ENCODE data around the gene MYBBP1A.

MYBBP1A gene

GRCh38 chr17:4519361-4519788, 35.8 kb downstream of the MYBBP1A start:
- DNase-seq (ENCODE audit: low spot score), result no peak

- DNase-seq (ENCODE audit: low spot score), result no peak
Observed at GRCh38 chr17:4518901-4519300, 36.3 kb downstream of the MYBBP1A start.

DNA sequence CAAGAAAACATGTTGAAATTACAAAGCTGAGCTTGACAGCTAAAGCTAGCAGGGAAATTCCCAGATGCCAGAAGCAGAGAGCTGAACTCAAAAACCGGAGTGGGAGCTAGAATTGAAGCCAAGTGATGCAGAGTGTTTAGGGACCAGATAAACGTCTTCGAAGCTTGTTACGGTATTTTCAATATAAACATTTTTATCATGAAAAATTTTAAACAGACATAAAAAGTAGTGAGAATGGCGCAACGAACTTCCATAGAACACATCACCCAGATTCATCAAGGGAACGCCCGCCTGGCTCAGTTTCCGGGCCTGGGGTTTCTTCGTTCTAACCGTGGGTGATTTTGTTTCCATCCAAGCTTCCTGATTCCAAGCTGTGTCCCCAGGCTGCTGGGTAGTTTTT, 38.4 kb downstream of the MYBBP1A start:
- no peak for DNase-seq (ENCODE audit: low spot score)

DNA sequence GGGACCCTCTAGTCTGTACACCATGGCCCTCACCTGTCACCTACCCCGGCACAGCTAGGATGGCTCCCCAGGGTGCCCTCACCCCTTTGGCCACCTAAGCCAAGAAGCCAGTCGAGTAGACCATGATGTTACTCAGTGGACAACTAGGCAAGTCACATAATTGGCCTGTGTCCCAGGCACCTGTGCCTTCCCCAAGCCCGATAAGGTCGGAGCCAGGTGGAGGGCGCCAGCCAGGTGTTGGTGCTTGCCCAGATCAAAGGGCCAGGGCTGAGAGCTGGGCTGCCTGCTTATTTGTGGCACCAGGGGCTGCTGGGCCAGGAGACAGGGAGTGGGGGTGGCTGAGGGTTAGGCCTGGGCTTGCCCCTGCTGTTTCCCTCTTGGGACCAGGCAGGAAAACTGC, 39.7 kb downstream of the MYBBP1A start:
- no peak for DNase-seq (ENCODE audit: low spot score)

DNA sequence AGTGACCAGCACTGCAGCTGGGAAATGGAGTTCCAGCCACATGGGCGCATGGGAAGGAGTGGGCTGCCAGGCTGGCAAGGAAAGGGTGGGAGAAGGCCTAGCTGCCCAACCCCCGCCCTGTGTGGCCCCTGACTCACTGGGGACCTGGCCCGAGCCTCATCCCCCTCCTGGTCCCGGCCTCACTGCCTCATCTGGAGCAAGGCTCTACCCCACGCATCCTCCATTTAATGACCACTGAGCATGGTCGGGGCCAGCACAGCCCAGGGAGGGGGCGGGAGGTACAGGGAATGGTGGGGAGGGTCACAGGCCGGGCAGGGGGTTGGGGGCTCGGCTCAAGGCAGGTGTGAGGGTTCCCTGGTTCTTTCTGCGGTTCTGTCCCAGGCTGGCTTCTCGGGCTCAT, 40.4 kb downstream of the MYBBP1A start:
- DNase-seq (ENCODE audit: low spot score), result no peak

- DNase-seq (ENCODE audit: low spot score), result no peak
Observed at GRCh38 chr17:4514206-4514605, 41.0 kb downstream of the MYBBP1A start.

DNA sequence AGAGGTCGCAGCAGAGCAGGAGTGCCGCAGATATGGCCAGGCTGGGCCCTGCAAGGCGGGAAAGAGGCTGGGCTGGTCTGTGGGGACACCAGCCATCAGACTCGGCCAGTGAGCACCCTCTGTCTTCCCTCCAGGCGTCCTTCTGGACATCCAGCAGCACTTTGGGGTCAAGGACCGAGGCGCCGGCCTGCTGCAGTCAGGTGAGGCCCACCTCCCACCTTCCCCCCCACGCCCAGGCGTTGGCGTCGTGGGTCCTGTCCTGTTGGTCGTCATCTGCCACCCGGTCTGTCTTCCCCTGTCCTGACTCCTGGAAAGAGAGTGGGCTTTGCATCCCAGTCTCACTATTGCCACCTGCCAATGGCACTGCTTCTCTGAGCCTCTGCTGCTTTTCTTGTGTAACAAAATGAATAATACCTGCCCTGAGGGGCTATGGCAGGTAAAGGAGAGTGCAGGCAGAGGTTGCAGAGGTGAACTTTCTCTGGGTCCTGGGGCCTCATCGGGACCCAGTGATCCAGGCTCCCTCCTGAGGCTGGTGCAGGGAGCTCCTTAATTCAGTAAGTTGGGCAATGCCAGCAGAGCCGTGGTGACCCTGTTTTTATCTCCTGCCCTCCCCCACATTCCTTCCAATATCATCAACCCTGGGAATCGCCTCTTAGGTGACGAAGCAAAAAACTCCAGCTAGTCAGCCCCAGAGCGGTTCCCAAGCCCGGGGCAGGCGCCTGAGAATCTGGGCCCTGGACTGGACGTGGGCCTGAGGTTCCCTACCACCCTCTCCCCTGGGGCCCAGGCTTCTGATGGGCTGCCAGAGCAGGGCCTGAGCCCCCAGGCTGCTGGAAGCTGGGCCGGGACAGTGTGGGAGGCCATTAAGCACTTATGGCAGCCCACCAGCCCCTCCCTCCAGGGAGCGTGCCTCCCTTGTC, 41.8 kb downstream of the MYBBP1A start:
- no peak for DNase-seq (ENCODE audit: low spot score)

DNA sequence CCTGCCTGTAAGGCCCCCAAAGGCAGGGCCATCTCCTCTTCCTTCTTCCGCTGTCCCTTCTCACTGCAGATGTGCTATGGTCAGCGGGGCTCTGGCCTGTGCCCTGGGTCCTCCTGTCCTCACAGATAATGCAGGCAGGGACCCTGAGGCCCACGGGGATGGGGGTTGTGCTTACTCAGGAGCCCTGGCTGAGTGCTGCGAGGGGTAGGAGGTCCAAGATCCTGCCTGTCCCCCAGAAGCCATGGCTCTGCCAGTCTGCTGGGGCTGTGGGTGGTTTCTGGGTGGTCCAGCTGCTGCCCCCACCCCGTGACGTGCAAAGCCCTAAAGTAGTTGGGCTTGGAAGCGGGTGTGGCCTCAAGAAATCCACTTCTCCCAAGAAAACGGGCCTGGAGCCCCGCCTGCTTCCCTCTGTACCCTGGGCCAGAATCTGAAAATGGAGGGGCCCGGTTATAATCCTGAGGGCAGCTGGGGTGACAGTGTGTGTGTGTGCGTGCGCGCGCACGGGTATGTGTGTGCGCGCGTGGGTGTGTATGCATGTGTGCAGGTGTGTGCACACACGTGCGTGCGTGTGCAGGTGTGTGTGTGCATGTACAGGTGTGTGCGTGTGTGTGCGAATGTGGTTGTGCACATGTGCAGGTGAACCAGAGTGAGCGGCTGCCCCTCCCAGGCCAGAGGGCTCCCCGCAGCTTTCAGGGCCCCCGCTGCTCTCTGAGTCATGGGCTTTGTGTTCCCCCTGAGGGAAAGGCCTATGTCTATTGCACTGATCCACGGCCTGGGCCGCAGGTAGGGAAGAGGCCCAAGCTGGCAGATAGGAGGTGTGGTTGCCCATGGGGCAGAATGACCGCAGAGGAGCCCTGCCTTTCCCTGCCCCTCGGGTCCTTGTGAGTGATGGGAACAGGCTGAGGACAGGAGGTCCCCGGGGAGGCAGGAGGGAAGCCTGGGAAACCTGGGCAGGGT, 42.8 kb downstream of the MYBBP1A start:
- no peak for DNase-seq (ENCODE audit: low spot score)

- no peak for DNase-seq (ENCODE audit: low spot score)
Observed at GRCh38 chr17:4511199-4511932, 43.8 kb downstream of the MYBBP1A start.

DNA sequence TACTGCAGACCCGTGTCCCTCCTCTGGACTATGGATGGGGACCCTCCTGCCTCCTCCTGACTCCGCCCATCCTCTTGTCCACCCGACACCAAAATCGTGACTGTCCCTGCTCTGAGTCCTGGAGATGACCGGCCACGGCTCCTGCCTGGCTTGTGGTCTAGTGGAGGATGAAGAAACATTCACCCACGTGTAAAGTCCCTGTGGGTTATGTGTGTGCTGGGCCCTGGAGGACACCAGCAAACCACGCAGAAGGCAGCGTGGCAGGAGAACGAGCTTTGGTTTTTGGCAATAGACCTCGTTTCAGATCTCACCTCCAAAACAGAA, 44.6 kb downstream of the MYBBP1A start:
- no peak for DNase-seq (ENCODE audit: low spot score)

GRCh38 chr17:4509923-4510617, 45.1 kb downstream of the MYBBP1A start:
- no peak for DNase-seq (ENCODE audit: low spot score)

DNA sequence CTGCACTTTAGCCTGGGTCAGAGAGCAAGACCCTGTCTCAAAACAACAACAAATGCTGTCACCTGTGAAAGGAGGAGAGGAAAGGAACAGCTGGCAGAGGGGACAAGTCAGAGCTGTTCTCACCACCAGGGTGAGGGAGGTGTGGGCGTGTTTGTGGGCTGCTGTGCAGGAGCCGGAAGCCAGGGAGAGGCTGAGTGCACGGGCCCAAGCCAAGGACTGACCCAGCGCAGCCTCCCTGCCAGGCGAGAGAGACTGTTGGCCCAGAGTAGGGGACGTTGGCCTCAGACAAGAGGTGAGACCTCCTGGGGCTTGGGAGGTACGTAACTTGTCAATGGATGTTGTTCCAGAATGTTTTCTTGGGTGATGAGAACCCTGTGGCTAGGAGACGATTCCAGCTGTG, 45.8 kb downstream of the MYBBP1A start:
- DNase-seq (ENCODE audit: low spot score), result no peak

- no peak for DNase-seq (ENCODE audit: low spot score)
Observed at GRCh38 chr17:4508207-4508606, 47.0 kb downstream of the MYBBP1A start.

DNA sequence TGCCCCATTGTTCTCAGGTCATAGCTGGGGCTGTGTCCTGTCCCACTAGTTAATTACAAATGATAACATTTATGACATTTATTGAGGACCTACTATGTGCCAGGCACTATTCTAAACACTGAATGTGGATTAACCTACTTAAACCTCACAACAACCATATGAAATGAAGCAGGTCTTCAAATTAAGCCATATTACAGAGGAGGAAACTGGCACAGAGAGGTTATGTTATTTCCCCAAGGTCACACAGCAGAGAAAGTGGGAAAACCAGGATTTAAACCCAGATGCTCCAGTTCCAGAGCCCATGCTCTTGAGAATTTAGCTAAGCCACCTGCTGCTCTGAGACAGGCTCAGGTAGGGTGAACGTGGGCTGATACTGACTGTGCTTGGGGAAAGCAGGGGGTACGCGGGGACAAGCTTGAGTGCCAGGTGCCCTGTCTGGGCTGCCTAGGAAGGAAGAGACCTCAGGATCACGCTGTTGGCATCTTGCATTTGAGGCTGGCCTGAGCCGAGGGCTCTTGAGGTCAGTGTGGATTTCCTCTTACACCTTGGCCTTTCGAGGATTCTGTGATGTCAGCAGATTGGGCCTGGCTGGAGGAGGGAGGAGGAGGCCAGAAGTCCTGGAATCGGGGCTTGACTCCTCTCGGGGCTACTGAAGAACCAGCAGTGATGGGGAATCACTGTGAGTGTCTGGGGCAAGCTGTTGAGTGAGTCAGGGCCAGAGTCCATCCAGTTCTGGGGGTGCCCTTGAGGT, 47.6 kb downstream of the MYBBP1A start:
- DNase-seq (ENCODE audit: low spot score), result no peak

DNA sequence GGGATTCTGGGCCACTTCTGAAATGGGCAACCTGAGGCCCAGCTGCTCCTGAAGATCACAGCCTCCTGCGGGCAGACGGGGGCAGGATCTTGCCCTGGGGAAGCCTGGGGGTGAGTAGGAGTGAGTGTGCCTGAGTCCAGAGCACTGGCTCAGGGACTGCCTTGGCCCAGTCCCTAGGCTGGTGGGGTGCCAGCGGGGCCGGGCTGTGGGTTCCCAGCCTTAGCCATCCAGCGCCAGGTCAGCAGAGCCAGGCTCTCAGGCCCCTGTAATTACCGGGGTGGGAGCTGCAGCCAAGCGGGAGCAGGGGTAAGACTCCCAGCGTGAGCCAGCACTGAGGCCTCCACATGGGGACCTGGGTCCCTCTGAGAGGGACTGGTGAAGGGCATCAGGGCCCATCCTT, 48.3 kb downstream of the MYBBP1A start:
- DNase-seq (ENCODE audit: low spot score), result no peak

DNA sequence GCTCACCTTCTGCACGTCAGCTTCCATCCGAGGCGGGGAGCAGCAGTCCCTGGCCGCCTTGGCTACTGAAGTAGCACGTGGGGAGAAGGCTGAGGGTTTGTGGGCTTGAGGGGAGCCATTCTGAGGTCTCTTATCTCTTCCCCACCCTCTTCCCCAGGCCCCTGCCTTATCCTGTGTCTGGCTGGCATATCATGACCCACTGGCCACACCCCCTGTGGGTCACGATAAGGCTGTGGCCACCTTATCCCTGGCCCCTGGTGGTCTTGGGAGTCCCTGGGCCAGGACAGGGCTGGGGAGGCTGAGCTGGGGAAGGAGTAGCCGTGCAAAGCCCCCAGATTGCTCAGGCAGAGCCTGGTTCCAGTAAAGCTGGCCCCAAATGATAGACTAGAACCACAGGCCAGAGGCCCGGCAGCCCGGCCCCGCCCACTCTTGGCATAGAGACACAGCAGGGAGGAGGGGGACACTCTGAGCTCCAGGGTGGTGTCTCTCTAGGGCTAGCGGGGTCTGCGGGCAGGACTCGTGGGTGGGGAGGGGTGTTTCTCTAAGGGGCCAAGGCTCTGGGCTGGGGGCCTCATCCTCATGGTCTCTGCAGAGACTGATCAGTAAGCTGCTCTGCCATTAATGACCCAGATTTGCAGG, 48.9 kb downstream of the MYBBP1A start:
- DNase-seq (ENCODE audit: low spot score), result no peak

DNA sequence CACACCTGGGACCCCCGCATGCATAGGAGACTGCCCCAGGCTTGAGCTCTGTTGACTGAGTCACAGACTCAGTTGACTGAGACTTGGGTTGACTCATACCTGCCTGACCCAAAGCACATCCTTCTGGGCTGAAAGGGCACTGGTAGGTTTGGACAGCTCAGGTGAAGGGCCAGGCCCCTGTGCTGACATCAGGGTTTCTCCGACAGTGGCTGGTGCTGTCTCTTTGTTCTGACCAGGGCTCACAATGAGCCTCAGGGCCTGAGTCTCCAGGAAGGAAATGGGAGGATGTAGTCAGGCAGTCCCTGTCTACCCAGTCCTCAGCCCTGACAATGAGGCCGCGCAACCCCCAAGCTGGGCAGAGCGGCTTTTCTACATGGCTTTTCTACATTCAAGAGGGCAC, 50.0 kb downstream of the MYBBP1A start:
- DNase-seq (ENCODE audit: low spot score), result no peak

- no peak for DNase-seq (ENCODE audit: low spot score)
Observed at GRCh38 chr17:4504188-4504587, 51.0 kb downstream of the MYBBP1A start.

DNA sequence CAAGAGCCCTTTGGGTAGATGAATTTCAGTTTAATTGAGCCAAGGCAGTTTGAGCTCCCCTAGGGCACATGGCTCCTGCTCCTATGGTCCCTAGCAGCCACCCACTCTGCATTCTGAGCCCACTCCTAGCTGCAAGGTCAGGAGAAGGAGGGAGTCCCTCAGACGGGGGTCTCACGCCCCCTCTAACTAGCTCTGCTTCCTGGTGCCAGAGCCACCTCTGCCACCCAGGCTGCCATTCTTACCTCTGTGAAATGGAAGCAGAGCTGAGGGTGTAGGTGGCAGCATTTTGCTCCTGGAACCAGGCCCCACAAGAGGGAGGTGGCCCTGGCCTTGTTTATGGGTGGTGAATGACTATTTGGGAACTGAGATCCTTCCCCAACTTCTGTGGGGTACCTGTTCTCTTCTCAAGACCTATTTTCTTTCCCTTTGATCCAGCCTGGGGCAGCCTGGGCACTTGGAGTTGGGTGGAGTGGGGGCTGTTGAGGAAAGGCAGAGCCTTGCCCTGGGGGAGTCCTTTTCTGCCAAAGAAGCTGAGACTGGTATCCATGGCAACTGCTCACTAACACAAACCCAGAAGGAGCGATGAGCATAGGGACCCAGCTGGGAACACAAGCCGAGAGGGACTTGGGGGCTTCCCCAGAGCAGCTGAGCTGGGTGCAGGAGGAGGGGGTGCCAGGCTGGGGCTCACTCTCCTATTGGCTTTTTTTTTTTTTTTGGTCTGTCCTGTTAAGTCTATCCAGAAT, 51.7 kb downstream of the MYBBP1A start:
- no peak for DNase-seq (ENCODE audit: low spot score)
